Nephron (organoid): ENCODE measurements around the gene PYURF.
"Not testable (repeated sequence)": the region's sequence is repeated elsewhere in the genome, so short reads cannot be mapped to it uniquely, and the experiment has no call there.

Source experiments
- H3K27ac Mint-ChIP-seq, 3 experiments: 2 replicates each; pipeline ENCODE4 v1.8.0; 2020; ENCODE audit warnings: mixed read lengths in 3 of 3, mild to moderate bottlenecking in 2 of 3, moderate library complexity in 1 of 3
- H3K27me3 Mint-ChIP-seq: 2 replicates; pipeline ENCODE4 v1.8.0; 2021; ENCODE audit warnings: low read depth, mild to moderate bottlenecking, moderate library complexity, mixed read lengths
- H3K36me3 Mint-ChIP-seq: 2 replicates; pipeline ENCODE4 v1.8.0; 2020; ENCODE audit warnings: low read depth, mixed read lengths
- H3K4me1 Mint-ChIP-seq: 2 replicates; pipeline ENCODE4 v1.8.0; 2020; ENCODE audit warnings: mixed read lengths
- H3K4me3 Mint-ChIP-seq, 3 experiments: 2 replicates each; pipeline ENCODE4 v1.8.0; 2020; ENCODE audit warnings: mild to moderate bottlenecking in 3 of 3, mixed read lengths in 3 of 3, moderate library complexity in 2 of 3
- H3K9me3 Mint-ChIP-seq: 2 replicates; pipeline ENCODE4 v1.8.0; 2020; ENCODE audit warnings: mixed read lengths
- TF ChIP-seq, protein P1 (sequence below), 3 experiments: fragments of 200-600 bp; sonication (generic); IDR thresholded peaks; one replicate each; pipeline ENCODE4 v1.5.0; 2021; ENCODE audit warnings: antibody characterized with exemption in 3 of 3; ENCODE audit not compliant: unreplicated experiment in 3 of 3

Gene PYURF, protein sequence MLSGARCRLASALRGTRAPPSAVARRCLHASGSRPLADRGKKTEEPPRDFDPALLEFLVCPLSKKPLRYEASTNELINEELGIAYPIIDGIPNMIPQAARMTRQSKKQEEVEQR

DNA sequence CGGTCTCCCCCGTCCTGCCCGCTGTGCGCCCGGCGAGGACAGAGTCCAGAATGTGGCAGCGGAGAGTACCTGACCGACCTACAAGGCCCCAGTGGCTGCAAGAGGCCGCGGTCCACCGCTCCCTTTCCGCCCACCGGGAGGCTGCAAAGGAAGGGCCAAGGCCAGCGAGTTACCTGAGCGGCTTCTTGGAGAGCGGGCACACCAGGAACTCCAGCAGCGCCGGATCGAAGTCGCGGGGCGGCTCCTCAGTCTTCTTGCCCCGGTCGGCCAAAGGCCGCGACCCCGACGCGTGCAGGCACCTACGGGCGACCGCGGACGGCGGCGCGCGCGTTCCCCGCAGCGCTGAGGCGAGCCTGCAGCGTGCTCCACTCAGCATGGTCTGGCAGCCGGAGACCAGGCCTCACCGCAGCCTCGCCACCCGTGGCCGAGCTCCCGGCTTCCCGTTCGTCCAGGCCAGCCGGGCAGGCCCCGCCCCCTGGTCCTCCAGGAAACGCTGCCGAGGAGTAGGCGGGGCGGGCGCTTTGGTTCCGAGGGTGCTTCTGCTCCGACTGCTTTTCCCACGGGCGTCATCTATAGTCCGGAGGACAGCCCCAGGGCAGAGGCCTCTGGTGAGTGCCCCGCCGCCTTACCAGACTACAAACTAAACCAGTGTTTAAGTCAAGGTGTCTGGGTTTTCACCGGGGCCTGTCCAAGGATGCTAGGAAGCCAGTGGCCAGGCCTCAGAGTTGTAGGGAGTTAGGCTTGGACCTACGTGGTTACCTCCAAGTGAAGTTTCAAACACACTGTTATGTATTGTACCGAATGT is at the start of gene PYURF:
Gene PYURF (minus strand): TSS at position 452 of the 805 bp plus-strand sequence. CDS start 76 bp downstream, at position 376.
- TF ChIP-seq, protein P1, sequence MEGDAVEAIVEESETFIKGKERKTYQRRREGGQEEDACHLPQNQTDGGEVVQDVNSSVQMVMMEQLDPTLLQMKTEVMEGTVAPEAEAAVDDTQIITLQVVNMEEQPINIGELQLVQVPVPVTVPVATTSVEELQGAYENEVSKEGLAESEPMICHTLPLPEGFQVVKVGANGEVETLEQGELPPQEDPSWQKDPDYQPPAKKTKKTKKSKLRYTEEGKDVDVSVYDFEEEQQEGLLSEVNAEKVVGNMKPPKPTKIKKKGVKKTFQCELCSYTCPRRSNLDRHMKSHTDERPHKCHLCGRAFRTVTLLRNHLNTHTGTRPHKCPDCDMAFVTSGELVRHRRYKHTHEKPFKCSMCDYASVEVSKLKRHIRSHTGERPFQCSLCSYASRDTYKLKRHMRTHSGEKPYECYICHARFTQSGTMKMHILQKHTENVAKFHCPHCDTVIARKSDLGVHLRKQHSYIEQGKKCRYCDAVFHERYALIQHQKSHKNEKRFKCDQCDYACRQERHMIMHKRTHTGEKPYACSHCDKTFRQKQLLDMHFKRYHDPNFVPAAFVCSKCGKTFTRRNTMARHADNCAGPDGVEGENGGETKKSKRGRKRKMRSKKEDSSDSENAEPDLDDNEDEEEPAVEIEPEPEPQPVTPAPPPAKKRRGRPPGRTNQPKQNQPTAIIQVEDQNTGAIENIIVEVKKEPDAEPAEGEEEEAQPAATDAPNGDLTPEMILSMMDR (IDR thresholded peaks at IDR 0.05; ENCODE audit: unreplicated experiment in 3 of 3), result no peak
- peaks cover 27% of the 10 kb centered on the region for H3K4me1 Mint-ChIP-seq
- H3K4me3 Mint-ChIP-seq, result peak within 1 kb of the TSS; percentile 97 to 100 (median 98)
- H3K36me3 Mint-ChIP-seq, result peaks cover 12% of the 10 kb centered on the region
- no peaks in the 10 kb centered on the region for H3K27me3 Mint-ChIP-seq
- peak within 1 kb of the TSS; percentile 95 to 100 (median 98) for H3K27ac Mint-ChIP-seq
- no peaks in the 10 kb centered on the region for H3K9me3 Mint-ChIP-seq

DNA sequence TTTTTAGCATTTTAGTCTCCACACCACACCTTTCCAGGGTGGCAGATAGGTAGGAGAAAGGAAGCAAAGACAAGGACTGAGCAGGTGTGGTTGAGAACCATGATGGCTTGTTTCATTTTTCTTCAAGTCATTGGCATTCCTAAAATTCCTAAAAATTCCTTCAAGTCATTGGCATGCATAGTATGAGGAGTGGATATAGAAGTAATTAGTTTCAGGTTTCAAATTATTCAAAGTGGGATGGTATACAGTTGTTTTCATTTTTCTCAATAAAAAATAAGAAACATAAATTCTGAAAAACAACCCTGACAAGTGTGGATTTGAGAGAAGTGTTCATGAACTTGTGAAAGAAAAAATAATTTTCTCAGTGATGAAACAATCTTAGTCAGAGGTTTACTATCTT is 46.4 kb upstream of the PYURF start:
- Mint-ChIP-seq H3K4me3 (no peak overlapping the region), H3K4me1 (peaks cover 26% of the 10 kb centered on the region), H3K36me3 (no peaks in the 10 kb centered on the region), H3K9me3 (no peaks in the 10 kb centered on the region), H3K27me3 (no peaks in the 10 kb centered on the region), H3K27ac (no peak overlapping the region)
- TF ChIP-seq, protein P1 (IDR thresholded peaks at IDR 0.05; ENCODE audit: unreplicated experiment in 3 of 3), result no peak

- H3K36me3 Mint-ChIP-seq, result no peaks in the 10 kb centered on the region
- TF ChIP-seq, protein P1 (IDR thresholded peaks at IDR 0.05; ENCODE audit: unreplicated experiment in 3 of 3), result no peak
- H3K4me1 Mint-ChIP-seq, result peaks cover 10% of the 10 kb centered on the region
- H3K27me3 Mint-ChIP-seq, result no peaks in the 10 kb centered on the region
- peak overlapping the region in 1 of 3 experiments; percentile 13 for H3K27ac Mint-ChIP-seq
- H3K4me3 Mint-ChIP-seq, result no peak overlapping the region
- H3K9me3 Mint-ChIP-seq, result no peaks in the 10 kb centered on the region
Measured at GRCh38 chr4:88567591-88567990, 44.0 kb upstream of the PYURF start.

DNA sequence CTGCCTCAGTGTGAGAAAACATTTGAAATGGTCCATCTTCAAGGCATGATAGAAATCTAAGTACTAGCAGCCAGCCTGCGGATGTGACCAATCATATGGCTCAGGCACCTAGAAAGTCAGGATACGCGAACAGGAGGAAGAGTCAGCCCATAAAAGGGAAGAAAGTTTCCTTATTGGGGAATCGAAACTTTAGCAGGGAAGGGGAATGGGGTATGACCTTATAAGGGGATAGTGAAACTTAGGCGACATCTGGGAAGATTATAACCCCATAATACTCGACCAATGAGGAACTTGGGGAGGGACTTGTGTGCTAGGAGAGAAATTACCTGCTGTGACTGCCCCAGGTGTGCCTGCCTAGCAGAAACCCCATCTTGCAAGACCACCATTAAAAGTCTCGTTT is 26.2 kb upstream of the PYURF start:
- TF ChIP-seq, protein P1 (IDR thresholded peaks at IDR 0.05; ENCODE audit: unreplicated experiment in 3 of 3), result no peak
- H3K27ac Mint-ChIP-seq, result no peak overlapping the region
- H3K4me1 Mint-ChIP-seq, result no peaks in the 10 kb centered on the region
- no peaks in the 10 kb centered on the region for H3K36me3 Mint-ChIP-seq
- H3K27me3 Mint-ChIP-seq, result no peaks in the 10 kb centered on the region
- H3K4me3 Mint-ChIP-seq, result no peak overlapping the region
- no peaks in the 10 kb centered on the region for H3K9me3 Mint-ChIP-seq

DNA sequence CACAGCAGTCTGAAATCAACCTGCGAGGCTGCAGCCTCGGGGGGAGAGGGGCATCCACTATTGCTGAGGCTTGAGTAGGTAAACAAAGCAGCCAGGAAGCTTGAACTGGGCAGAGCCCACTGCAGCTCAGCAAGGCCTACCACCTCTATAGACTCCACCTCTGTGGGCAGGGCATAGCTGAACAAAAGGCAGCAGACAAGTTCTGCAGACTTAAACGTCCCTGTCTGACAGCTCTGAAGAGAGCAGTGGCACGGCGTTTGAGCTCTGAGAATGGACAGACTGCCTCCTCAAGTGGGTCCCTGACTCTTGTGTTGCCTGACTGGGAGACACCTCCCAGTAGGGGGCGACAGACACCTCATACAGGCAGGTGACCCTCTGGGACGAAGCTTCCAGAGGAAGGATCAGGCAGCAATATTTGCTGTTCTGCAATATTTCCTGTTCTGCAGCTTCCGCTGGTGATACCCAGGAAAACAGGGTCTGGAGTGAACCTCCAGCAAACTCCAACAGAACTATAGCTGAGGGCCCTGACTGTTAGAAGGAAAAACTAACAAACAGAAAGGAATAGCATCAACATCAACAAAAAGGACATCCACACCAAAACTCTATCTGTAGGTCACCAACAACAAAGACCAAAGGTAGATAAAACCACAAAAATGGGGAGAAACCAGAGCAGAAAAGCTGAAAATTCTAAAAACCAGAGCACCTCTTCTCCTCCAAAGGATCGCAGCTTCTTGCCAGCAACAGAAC is 15.9 kb upstream of the PYURF start:
- TF ChIP-seq, protein P1 (IDR thresholded peaks at IDR 0.05; ENCODE audit: unreplicated experiment in 3 of 3), result peak; percentile 32 to 51 (median 41)
- H3K4me1 Mint-ChIP-seq, H3K36me3 Mint-ChIP-seq, H3K27ac Mint-ChIP-seq, H3K9me3 Mint-ChIP-seq, H3K4me3 Mint-ChIP-seq, H3K27me3 Mint-ChIP-seq: not testable (repeated sequence)
